Natural killer cell (primary cell): ENCODE measurements around the gene RAD51B. TPM values are rescaled to one million over a fixed set of nuclear protein-coding genes. Genes with fewer than 3 reads are reported as not detected.

Source experiments
- ATAC-seq, 3 donors: fragments of 150-1000 bp in 2 of 3; fragments of 200-7000 bp in 1 of 3; cut with Tn5 transposase; 1 replicate in 1 of 3; 2 replicates in 2 of 3; pipeline ENCODE4 v1.10.0; 2021; ENCODE audit warnings: mild to moderate bottlenecking in 2 of 3, moderate library complexity in 2 of 3
- DNase-seq, 2 donors: peaks; one replicate each; pipeline versions ENCODE4 v3.0.0 to v3.0.0-alpha.2; 2013 to 2021; ENCODE audit warnings: mixed read lengths in 1 of 2
- H3K27ac ChIP-seq: one replicate; pipeline ENCODE4 v1.5.1; 2013; ENCODE audit warnings: mild to moderate bottlenecking, low read length
- H3K27me3 ChIP-seq: one replicate; pipeline ENCODE4 v1.6.1; 2013; ENCODE audit warnings: low read length; ENCODE audit not compliant: control insufficient read depth, insufficient read depth
- H3K36me3 ChIP-seq: one replicate; pipeline ENCODE4 v1.6.1; 2013; ENCODE audit warnings: low read length; ENCODE audit not compliant: control insufficient read depth, insufficient read depth
- H3K4me1 ChIP-seq: one replicate; pipeline ENCODE4 v1.6.1; 2013; ENCODE audit warnings: low read length; ENCODE audit not compliant: control insufficient read depth, insufficient read depth
- H3K4me3 ChIP-seq: one replicate; pipeline ENCODE4 v1.5.1; 2013; ENCODE audit warnings: low read length
- H3K9me3 ChIP-seq: one replicate; pipeline ENCODE4 v1.6.1; 2013; ENCODE audit warnings: low read length; ENCODE audit not compliant: control insufficient read depth, insufficient read depth
- H3K27ac Mint-ChIP-seq, 2 donors: one replicate each; pipeline ENCODE4 v1.8.0; 2022; ENCODE audit warnings: mild to moderate bottlenecking in 2 of 2, mixed read lengths in 2 of 2, moderate library complexity in 1 of 2
- H3K27me3 Mint-ChIP-seq, 2 donors: one replicate each; pipeline ENCODE4 v1.8.0; 2022; ENCODE audit warnings: low read depth in 2 of 2, mixed read lengths in 2 of 2
- H3K36me3 Mint-ChIP-seq: one replicate; pipeline ENCODE4 v1.8.0; 2022; ENCODE audit warnings: mixed read lengths
- H3K4me1 Mint-ChIP-seq, 2 donors: one replicate each; pipeline ENCODE4 v1.8.0; 2022; ENCODE audit warnings: mixed read lengths in 2 of 2
- H3K4me3 Mint-ChIP-seq: one replicate; pipeline ENCODE4 v1.8.0; 2022; ENCODE audit warnings: mild to moderate bottlenecking, moderate library complexity, mixed read lengths
- H3K9me3 Mint-ChIP-seq, 2 donors: one replicate each; pipeline ENCODE4 v1.8.0; 2022; ENCODE audit warnings: mixed read lengths in 2 of 2
- WGBS: methylation state at CpG from one replicate; pipeline ENCODE4 v1.1.7; 2013; ENCODE audit warnings: missing lambda C conversion rate; ENCODE audit not compliant: insufficient coverage; 5-methylcytosine and 5-hydroxymethylcytosine counted together
- intact Hi-C: fragments of 100-400 bp; cut with micrococcal nuclease; formaldehyde crosslinking; loops from one replicate; pipeline ENCODE4 v1.14.2; 2022
- total RNA-seq, 4 donors: library from RNA; stranded (reverse); fragments of 120-200 nt in 1 of 4; gene quantifications; one replicate each; pipeline versions ENCODE4 v1.2.3 to v1.2.4, GENCODE V29; 2013 to 2022
- TF ChIP-seq, protein P1 (sequence below): fragments of 200-600 bp; IDR thresholded peaks from one replicate; pipeline ENCODE4 v1.8.0; 2022; ENCODE audit warnings: antibody characterized with exemption

Gene RAD51B
- total RNA-seq, 3 donors from 2014 or later (not counting 1 experiment from before 2014, with no cell fraction given), result 28.1 to 37.6 (median 28.6) TPM

- TF ChIP-seq, protein P1, sequence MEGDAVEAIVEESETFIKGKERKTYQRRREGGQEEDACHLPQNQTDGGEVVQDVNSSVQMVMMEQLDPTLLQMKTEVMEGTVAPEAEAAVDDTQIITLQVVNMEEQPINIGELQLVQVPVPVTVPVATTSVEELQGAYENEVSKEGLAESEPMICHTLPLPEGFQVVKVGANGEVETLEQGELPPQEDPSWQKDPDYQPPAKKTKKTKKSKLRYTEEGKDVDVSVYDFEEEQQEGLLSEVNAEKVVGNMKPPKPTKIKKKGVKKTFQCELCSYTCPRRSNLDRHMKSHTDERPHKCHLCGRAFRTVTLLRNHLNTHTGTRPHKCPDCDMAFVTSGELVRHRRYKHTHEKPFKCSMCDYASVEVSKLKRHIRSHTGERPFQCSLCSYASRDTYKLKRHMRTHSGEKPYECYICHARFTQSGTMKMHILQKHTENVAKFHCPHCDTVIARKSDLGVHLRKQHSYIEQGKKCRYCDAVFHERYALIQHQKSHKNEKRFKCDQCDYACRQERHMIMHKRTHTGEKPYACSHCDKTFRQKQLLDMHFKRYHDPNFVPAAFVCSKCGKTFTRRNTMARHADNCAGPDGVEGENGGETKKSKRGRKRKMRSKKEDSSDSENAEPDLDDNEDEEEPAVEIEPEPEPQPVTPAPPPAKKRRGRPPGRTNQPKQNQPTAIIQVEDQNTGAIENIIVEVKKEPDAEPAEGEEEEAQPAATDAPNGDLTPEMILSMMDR, result no peak
- intact Hi-C loops, result no loop called here
- no peak for ATAC-seq
- H3K9me3 Mint-ChIP-seq, result no peaks in the 10 kb centered on the region
- Histone ChIP-seq H3K9me3 (no peaks in the 10 kb centered on the region), H3K36me3 (no peaks in the 10 kb centered on the region), H3K27me3 (no peaks in the 10 kb centered on the region), H3K4me3 (no peak overlapping the region), H3K27ac (no peak overlapping the region), H3K4me1 (peaks cover 4% of the 10 kb centered on the region)
- H3K27me3 Mint-ChIP-seq, result peaks cover 0 to 5% of the 10 kb centered on the region in 2 donors
- no peak overlapping the region for H3K27ac Mint-ChIP-seq
- no peak overlapping the region for H3K4me3 Mint-ChIP-seq
- DNase-seq, result no peak
- H3K36me3 Mint-ChIP-seq, result no peaks in the 10 kb centered on the region
- 92% methylated on average over 4 of the region's 4 CpGs for WGBS
- peaks cover 5 to 14% of the 10 kb centered on the region in 2 donors for H3K4me1 Mint-ChIP-seq
Observed at GRCh38 chr14:68657300-68658028, 837.9 kb downstream of the RAD51B start.

GRCh38 chr14:68658029-68658509 lies 838.5 kb downstream of the RAD51B start:
- ATAC-seq (no peak), DNase-seq (no peak)
- H3K4me1 ChIP-seq, result peaks cover 8% of the 10 kb centered on the region
- TF ChIP-seq, protein P1, result no peak
- H3K36me3 ChIP-seq, result no peaks in the 10 kb centered on the region
- no peaks in the 10 kb centered on the region for H3K27me3 ChIP-seq
- WGBS, result 96% methylated on average over 8 of the region's 8 CpGs
- no peak overlapping the region for H3K27ac ChIP-seq
- H3K4me3 ChIP-seq, result no peak overlapping the region
- no peak overlapping the region for H3K4me3 Mint-ChIP-seq
- intact Hi-C loops, result no loop called here
- H3K27me3 Mint-ChIP-seq, result peaks cover 0 to 5% of the 10 kb centered on the region in 2 donors
- H3K27ac Mint-ChIP-seq, result no peak overlapping the region
- no peaks in the 10 kb centered on the region for H3K9me3 ChIP-seq
- peaks cover 5 to 18% of the 10 kb centered on the region in 2 donors for H3K4me1 Mint-ChIP-seq
- H3K36me3 Mint-ChIP-seq, result no peaks in the 10 kb centered on the region
- H3K9me3 Mint-ChIP-seq, result no peaks in the 10 kb centered on the region

DNA sequence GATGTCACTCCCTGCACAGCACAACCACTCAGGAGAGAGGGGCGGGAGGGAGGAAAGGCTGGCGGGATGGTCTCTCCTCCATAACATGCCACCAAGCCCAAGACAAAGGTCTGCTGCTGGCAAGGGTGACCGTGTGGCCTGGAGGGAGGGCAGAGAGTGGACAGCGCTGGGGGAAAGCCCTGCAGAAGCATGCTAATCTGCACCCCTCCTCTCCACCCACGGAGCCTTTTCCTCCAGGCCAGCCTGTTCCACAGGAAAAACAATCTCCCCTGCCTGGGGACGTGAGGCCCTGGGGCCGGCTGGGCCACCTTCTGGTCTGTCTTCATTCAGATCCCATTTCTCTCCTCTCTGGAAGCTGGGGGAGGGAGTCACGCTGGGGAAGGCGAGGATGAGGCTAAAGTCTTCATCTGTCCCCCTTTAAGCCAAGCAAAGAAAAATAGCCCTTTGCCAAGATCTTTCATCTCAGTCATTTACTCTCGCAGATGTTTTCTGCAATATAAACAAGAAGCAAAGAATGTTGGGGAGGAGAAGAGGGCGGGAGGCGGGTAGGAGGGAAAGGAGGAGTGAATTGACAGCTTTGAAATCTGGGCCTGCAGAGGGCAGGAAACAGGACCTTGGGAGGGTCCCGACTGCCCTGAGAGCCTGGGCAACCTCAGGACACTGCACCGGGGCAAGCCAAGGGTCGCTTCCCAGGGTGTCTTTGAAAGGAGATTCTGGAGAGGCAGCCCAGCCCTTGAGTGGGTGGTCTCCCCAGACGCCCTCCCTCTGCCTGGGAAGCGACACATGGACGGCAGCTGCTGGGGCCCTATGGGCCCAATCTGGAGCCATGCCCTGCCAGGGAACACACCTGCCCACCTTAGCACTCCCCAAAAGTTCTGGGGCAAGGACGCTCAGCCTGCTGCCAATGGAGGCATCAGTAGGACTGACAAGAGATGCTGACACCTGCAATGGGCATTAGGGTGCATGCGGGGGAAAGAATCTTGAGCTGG lies 839.7 kb downstream of the RAD51B start:
- no peak for DNase-seq
- WGBS, result 95% methylated on average over 18 of the region's 20 CpGs
- Mint-ChIP-seq H3K4me3 (no peak overlapping the region), H3K36me3 (no peaks in the 10 kb centered on the region), H3K9me3 (no peaks in the 10 kb centered on the region), H3K27ac (no peak overlapping the region), H3K4me1 (peaks cover 11 to 22% of the 10 kb centered on the region in 2 donors), H3K27me3 (peaks cover 0 to 5% of the 10 kb centered on the region in 2 donors)
- H3K36me3 ChIP-seq, result no peaks in the 10 kb centered on the region
- intact Hi-C loops, result no loop called here
- H3K9me3 ChIP-seq, result no peaks in the 10 kb centered on the region
- no peak overlapping the region for H3K4me3 ChIP-seq
- ATAC-seq, result no peak
- no peaks in the 10 kb centered on the region for H3K27me3 ChIP-seq
- TF ChIP-seq, protein P1, result no peak
- H3K27ac ChIP-seq, result no peak overlapping the region
- peaks cover 15% of the 10 kb centered on the region for H3K4me1 ChIP-seq
